HG03571 (cell line): Measurements from ENCODE around the gene CREB5.

Experiments
- ATAC-seq: cut with Tn5 transposase; IDR thresholded peaks from one replicate; pipeline ENCODE4 v1.9.1; 2021; ENCODE audit not compliant: unreplicated experiment

Gene CREB5

DNA sequence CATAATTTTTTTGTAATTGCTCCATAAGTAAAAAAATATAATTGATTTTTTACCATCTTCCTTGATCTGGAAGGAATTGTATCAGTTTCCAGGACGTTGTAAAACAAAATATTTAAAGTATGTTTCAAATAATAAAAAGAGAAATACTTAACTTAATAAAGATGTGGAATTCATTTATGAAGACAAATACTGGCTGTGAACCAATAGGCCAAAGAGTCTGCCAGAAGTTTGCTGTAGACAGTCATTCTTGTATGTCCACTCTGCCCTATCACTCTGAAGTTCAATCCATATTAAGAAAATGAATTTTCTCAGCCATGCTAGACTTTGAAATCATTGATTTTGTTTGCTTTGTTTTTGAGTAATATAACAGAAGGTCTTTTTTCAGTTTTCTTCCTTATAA, 289.4 kb downstream of the CREB5 start:
- ATAC-seq = no peak

DNA sequence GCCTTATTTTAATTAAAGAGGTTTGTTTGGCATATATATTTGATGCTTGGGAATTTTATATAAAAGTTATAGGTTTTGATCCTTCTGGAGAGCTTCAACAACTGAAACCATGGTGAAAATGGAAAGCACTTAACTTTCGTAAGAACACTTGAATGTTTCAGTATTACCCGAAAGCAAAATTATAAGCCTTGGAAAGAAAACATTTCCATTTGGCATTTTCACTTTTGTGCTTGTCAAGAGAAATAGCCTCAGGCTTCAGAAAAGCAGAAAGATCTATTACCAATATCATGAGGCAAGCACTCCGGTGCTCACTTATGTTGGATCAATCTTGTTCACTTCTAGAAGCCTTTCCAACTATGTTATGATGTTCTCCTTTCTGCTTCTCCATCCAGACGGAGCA, 289.9 kb downstream of the CREB5 start:
- ATAC-seq = no peak

DNA sequence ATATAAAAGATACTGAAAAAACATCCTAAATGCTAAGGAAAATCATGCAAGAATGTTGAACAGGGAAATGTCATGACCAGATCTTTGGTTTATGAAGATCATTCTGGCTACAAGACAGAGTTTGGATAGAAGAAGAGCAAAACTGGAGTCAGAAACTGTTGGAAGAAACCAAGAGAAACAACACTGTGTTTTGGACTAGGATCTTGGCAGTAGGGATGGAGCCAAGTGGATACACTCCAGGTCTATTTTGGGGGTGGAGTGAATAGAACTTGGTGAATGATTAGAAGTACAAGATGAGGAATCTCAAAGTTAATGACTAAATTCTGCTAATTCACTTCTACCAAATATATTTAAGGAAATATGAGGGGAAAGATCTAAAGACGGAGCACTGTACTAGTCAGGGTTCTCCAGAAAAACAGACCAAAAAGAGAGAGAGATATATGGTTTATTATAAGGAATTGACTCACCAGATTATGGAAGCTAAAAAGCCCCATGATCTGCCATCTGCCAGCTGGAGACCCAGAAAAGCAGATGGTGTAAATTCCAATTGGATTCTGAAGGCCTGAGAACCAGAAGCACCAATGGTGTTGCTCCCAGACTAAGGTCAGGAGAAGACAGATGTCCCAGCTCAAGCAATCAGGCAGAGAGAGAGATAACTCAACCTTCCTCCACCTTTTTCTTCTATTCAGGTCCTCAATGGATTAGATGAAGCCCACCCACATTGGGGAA, 290.9 kb downstream of the CREB5 start:
- no peak for ATAC-seq

DNA sequence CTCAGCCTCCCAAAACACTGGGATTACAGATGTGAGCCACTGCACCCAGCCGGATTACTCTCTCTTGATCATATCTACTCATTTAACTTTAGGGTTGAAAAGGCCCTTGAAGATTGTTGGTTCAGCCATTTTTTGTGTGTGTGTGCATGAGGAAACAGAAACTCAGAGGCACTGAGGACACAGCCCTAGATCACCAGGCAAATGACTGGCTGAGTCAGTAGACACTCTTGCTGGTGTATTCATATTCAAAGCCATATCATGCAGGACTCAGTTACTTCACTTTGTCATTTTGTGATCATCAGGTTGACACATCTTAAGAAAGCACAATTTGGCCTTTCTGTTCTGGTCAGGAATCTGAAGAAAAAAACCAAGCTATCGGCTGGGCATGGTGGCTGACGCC, 292.4 kb downstream of the CREB5 start:
- no peak for ATAC-seq

DNA sequence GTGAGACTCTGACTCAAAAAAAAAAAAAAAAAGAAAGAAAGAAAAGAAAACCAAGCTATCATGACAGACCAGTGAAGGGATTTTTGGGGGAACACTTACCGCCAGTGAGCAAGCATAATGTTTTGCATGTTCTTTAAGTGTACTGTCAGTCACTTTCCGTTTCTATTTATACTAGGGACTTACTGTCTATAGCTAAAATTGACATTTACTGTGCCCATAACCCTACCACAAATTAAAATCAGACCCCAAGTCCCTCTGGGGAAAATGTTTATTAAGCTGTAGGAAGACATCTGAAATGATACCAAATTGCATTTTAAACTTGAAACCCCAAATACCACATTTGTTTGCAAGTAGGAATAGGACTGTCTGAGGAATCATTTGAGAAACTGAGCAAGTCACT, 293.0 kb downstream of the CREB5 start:
- peak; percentile 58 for ATAC-seq

DNA sequence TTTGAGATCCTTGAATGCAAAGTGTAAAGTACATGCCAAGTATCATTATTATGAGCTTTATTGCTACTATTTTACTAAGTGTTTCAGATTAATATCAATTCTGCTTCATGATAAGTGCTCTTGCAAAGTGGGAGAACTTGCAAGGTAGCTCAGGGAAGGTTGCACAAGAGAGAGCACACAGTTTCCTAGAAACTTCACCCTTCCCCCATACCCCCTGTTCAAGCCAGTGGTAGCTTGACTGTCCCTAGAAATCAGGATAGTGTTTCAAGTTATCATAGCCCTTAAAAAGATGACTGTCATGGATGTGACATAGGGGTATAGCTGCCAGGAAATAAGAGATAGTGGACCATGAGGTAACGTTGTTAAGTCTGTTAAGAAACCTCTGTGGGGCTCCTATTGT, 294.3 kb downstream of the CREB5 start:
- ATAC-seq = no peak

DNA sequence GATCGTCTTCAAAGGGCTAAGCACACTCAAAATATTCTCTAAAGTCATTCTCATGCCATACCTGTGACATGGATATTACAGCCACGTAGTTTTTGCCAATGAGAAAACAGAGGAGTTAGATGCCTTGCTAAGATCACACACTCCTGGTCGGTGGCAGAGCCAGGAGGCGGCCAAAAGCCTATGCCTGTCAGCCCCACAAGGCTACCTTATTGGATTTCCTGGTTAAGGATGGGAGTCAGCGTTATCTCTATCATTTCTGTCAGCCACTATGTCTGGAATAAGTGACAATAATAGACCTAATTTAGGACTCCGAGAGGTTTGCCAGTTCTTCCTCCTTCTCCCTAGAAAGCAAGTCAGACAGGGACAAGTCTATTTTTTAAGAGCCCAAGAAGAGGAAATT, 295.0 kb downstream of the CREB5 start:
- ATAC-seq = no peak

DNA sequence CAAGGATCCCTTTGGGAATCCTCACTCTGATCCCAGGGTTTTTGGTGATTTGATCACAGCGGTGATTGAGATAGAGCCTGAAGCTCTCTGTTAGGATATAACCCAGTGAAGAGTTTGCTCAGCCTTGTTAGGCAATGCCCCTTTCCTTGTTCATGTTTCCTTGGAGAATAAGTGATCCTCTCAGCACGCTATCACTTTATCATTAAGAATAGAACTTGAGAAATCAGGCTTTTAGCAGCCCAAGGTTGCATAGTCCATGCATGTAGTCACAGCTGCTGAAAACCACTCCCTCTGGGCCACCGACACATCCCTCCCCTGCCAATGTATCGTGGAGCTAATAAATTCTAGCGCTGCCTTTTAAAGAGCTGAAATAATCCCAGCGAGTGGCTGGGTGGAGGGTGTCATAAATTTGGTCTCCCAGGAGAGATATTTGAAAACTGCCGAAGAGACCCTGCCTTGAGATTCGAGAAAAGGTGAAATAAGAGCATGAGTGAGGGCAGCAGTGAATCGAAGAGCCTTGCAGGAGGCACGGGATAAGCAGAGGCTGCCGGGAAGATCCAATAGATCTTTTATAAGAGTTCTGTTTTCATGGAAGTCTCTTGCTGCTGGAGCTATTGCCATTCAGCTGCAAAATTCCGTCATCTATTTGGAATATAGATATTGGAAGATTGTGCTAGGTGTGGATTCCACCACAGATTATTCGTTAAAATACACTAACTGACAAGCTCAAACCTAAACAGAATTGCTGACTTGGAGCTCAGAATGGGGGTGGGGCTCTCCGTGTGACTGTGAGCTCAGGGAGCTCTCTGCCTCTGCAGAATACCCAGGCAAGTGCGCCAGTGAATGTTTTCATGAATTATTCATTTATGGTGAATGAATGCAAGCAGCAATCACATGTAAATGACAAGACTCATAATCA, 296.0 kb downstream of the CREB5 start:
- no peak for ATAC-seq

DNA sequence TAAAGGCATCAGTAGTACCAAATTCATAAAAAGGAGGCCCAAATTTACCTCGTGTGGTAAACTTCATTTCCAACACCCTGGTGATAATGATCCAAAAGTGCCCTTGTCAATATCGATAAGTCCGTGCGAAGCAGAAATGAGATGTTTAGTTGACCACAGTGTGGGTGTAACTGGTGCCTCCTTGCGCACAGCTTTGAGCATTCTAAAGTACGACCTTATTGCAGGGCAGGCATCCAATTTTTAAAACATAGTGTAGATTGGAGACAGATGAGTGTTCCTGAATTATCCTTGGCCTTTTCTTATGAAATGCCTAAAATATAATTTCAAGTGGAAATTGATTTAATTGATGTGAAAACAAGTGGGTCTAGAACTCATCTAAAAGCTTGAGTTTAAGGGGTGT, 297.4 kb downstream of the CREB5 start:
- no peak for ATAC-seq

DNA sequence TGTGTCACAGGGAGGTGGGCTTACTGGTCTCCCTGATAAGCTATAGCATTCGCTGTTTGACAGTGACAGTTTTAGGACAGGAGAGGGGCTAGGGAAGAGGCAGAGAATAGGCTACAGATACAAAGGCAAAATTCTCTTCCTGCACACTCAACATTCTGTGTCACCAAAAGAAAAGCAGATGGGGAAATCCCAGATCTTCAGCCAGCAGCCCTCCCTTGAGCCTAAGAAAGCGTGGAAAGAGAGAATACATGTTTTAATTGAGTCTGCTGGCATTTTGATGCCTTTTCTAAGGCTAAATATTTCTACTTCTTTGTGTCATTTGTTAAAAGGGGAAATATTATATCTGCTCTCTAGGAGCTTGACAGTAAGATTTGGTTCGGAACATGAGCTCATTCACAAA, 298.8 kb downstream of the CREB5 start:
- ATAC-seq = no peak

DNA sequence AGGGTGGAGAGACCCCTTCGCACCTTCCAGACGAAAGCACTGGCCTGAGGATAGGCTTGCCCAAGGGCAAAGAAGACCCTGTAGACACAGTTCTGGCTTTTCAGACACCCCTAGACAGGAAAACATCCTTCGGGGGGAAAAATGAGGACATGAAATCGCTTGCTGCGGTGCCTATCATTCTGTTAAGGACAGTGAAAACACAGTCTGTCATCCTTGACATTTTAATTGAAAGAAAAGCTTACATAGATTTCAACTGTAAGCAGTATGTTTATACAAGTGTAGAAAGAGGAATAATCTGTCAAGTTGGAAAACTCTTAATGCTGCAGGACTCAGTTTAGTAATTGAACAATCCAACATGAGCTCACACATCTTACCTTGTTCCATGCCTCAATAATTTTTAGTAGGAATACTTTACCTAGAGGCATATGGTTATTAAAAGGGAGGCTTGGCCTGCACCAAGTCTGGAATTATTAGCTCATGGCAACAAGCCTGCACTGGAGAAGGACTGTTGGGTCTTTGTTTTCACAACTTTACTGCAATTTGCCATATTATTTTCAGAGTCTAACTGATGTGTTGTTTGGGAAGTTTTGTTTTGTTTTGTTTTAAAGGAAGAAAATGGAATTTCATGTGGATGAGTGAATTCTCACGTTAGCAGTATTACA, 302.3 kb downstream of the CREB5 start:
- ATAC-seq = no peak

DNA sequence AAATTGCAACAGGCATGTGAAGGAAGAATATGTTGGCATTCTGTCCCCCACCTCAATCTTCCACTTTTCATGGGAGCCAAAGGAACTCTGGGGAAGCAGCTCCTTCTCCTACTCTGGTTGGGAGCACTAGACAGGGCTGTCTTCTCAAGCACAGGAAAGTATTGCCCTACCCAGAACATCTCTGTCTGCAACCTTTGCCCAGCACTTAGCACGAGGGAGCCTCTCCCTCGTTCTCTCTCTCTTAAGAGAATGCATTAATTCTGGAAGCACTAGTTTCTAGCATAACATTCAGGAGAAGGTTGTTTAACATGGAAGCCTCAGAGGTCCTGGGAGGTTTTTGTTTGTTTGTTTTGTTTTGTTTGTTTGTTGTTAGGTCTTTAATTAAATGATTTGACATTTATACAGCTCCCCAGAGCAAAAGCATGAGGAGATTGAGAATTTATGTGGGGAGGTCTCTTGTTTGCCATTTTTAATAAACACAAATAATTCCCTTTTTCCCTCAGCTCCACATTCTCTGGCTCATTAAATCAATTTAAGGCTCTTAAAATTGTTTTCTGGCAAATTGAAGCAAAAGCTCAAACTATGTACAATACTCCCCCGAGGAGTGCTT, 305.2 kb downstream of the CREB5 start:
- ATAC-seq = no peak

DNA sequence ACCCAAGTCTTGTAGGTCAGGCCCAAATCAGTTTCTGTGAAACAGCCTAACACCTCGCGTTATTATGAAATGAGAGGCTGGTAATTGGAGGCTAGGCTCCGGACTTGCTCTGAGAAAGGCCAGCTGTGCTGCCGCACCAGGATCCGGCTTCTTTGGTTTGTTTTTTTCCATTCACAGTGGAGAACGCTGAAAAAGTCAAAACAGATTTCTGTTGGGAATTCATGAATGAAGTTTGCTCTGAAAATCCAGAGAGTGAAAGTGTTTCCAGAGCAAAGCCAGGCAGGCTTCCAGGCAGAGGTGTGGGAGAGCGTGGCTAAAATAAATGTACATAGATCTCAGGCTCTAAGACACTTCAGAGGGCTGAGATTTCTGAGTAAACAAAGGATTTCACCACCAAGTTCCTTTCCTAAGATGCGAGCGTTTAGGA, 305.8 kb downstream of the CREB5 start:
- no peak for ATAC-seq

DNA sequence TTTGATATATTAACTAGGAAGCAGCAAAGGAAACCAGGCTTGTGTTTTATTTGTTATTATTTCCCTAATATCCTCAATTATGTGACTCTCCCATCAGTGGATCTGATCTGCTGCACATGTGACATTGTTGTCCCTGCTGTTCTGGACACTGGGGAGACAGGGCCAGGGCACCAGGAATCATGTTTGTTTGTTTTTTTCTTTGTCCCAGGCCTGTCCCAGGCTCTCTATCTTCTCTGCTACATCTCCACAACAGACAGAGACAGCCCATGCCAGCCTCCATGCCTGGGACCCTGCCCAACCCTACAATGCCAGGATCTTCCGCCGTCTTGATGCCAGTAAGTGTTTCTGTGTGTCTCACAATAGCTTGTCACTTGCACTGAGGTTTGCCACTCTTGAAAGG, 306.2 kb downstream of the CREB5 start:
- ATAC-seq = no peak

DNA sequence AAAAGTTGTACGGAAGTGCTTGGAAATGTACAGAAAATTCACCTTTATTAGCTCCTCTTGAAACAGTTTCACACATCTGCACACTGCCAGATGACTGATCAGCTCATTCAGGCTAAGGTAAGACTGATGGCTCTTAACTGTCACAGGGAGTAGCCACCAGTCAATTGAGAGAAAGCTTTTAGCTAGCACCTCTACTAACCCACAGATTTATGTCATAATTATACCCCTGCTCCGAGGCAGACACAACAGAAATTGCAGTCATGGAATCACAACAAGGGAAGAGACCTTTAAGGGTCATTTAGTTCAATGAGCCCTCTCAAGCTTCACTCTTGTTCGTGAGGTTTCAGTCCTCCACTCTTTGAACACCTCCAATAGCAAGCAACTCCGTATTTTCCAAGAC, 310.4 kb downstream of the CREB5 start:
- no peak for ATAC-seq

DNA sequence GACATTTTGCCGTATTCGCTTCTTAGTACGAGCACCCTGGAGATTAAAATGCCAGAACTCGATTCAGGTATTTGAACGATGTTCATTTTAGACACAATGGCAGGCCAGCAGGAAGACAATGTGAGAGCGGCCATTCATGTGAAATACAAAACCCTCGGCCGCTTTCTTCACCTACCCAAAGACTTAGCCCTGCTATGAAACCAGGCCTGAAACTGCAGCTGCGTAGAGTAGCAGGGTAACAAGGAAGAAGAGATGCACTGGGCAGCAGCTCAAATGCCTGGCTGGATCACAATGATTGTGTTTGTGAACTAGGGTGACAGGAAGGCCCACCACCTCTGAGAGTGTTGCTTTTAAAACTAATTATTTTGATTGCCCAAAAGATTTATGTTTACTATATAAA, 311.0 kb downstream of the CREB5 start:
- ATAC-seq = no peak

DNA sequence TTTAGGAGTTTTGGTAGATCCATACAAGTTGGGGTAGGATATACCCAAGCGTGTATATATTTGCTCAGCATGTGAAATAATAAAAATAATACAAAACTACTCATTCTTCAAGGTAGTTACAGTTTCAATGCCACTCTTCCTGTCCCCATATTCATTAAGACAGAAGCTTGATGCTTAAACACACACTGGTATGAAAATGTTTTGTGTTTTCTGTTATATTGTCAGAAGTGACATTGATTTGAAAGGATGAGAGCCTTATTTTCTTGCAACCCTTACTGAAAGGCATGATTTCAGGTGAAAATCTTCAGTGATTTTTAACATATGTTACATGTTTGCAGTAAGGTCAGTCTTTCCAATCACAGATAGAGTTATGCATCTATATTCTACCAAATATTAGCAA, 312.2 kb downstream of the CREB5 start:
- no peak for ATAC-seq

DNA sequence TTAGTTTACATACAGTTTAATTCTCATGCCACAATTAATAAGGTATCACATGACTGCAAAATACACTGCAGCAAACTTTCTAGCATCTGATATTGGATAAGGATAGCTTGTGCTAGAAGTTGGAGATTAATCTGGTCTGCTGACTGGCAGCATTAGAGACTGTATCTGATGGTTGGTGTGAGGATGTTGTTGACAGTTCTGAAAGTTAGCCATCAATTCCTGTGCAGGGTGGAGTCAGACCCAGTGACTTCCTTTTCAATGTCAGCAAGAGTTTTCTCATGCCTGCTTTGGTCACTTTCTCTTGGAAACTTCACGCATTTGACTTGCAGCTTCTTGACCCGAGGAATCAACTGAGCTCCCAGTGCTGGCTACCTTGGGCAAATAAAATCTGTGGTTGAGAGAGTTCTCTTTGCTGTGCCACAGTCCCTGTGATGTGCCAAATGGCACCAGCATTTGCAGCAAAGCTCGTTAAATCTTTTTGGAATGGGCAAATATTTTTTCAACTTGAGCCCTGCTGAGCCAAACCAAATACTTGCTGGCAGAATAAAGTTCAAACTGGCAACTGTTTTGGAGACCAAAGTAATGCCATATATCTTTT, 312.8 kb downstream of the CREB5 start:
- ATAC-seq = no peak

DNA sequence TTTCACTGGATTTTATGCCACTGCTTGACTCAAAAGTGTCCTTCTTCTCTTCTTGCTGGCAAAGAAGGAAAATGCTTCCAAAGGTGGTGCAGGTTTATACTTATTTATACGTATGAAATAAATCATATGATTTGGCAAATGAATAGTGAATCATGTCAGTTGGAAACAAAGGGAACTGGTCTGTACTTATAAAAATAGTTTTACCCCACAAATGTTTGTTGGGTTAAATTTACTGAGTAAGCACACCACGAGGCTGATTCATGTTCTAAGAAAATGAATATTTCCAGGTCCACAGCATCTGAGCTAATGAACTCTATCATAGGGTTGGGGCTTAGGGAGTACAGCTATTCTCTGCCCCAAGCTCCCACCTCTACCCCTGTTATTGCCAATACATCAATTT, 313.6 kb downstream of the CREB5 start:
- ATAC-seq = no peak

DNA sequence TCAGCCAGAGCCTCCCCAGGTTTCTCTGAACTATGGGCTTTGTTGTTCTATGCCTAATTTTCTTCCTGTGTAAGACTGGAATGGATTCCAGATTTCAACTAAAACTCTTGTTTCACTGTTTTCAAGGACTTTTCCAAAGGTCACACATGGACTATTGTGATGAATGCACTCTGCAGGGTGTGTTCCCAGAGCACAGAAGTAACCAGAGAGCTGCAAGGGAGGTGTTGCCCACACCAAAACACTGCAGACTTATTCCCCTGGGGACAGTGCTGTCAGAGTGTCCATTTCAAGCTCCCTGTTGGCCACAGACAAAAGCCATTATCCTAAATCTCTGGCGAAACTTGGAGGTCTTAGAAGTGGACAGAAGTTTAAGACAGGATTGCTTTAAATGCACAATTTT, 314.2 kb downstream of the CREB5 start:
- ATAC-seq = no peak

DNA sequence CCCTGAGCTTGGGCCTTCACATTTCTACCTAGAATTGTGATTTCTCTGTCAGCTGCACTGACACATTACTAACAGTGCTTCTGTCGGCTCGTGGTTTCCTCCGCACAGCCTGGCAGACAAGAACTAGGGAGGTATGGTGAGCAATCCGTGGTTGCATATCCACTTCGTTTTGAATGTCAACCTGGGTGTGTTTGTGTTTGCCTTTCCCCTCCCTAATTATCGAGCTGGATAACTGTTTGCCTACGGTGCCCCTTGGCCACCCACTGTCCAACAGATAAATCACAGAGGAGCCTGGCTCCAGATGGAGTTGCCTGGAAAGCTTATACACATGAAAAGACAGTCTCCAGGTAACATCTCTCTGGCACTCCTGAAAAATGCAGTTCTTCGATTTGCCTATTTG, 317.0 kb downstream of the CREB5 start:
- ATAC-seq = no peak
